GM12875 (cell line): Measurements from ENCODE around the gene GUCD1.

Experiments
- H3K4me3 ChIP-seq: one replicate; pipeline ENCODE4 v1.5.1; 2011; ENCODE audit warnings: low read depth, low read length, control low read depth
- TF ChIP-seq, protein P1 (sequence below): IDR thresholded peaks from 2 replicates; pipeline ENCODE4 v1.5.1; 2011; ENCODE audit warnings: low read depth, mild to moderate bottlenecking, control low read depth, inconsistent platforms, low read length, moderate library complexity, borderline replicate concordance; ENCODE audit not compliant: insufficient read depth

Gene GUCD1

DNA sequence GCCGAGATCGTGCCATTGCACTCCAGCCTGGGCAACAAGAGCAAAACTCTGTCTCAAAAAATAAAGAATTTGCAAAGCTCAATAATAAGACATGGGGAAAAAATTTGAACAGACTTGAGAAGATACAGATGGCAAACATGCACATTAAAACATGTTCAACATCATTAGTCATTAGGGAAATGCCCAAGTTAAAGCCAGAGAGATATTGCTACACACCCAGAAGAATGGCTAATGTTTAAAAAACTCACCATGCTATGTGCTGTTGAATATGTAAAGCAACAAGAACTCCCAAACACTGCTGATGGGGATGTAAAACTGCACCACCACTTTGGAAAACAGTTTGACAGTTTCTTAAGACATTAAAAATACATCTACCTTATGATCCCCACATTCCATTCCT is 25.3 kb upstream of the GUCD1 start:
- TF ChIP-seq, protein P1, sequence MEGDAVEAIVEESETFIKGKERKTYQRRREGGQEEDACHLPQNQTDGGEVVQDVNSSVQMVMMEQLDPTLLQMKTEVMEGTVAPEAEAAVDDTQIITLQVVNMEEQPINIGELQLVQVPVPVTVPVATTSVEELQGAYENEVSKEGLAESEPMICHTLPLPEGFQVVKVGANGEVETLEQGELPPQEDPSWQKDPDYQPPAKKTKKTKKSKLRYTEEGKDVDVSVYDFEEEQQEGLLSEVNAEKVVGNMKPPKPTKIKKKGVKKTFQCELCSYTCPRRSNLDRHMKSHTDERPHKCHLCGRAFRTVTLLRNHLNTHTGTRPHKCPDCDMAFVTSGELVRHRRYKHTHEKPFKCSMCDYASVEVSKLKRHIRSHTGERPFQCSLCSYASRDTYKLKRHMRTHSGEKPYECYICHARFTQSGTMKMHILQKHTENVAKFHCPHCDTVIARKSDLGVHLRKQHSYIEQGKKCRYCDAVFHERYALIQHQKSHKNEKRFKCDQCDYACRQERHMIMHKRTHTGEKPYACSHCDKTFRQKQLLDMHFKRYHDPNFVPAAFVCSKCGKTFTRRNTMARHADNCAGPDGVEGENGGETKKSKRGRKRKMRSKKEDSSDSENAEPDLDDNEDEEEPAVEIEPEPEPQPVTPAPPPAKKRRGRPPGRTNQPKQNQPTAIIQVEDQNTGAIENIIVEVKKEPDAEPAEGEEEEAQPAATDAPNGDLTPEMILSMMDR = no peak
- no peak overlapping the region for H3K4me3 ChIP-seq

DNA sequence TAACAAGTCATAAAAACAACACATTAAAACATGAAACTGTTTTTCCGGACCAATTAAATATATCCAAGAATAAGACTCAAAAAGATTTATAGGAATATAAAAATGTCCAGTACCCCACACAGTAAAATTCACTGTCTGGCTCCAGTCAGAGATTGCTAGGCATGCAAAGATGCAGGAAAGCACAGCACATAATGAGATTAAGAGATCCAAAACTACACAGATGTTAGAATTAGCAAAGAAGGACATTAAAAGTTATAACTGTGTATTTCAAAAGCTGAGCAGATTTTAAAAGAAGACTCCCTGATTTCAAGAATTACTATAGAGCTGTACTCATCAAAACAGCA is 24.3 kb upstream of the GUCD1 start:
- H3K4me3 ChIP-seq = no peak overlapping the region
- TF ChIP-seq, protein P1 = no peak

DNA sequence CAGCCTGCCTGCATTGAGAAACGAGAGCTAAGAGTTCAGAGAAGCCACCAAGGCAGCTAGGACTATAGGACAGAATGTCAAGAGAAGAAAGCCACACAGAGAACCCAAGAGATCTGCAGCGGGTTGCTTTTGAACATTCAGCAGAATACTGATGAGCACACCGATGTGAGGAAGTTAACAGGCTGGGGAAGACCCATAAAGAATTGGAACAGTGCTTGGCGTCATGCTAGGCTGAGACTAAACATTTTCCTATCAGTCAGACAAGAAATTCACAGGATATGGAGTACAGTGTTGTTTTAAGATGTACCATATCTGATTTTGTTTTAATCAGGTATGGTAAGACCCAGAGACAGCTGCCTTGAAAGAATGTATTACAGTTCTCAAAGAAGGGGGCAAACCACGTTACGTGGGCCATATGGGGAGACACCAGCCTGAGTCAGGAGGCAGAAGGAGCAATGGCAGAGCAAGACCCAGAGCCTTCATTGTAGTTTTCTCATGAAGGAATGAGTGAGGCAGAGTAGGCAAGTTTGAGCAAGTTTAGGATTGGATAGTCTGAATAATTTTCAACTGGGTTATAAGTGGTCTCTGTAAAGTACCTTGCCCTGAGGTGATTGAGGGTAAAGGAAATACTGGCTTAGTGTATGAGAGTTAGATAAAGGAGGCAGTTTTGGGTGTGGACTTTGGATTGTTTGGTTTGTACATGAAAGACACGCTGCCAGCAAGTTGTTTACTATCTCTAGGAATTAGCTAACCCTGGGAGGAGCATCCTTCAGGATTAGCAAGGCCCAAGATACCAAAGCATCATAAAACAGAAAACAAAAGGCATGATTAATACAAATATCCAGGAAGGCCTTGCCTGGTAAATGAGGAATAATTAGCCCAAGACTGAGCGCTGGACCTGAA is 23.7 kb upstream of the GUCD1 start:
- TF ChIP-seq, protein P1 = no peak

DNA sequence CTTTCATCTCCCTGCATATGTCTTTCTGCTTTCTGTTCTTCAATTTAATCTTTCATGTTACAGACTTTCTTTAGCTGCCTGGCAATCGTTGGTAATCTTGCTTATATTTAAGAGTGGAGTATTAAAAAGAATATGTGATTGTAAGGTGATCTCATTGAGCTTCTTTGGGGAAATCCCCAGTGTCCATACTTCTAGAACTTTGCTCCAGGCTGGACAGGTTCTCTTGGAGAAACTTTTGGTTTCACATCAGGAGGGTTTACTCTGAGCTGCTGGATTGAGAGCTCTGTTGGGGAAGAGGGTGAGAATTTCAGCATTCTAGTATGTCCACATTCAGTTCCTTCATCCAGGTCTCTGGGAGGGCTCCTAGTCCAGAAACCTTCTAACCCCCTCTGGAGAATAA is 21.8 kb upstream of the GUCD1 start:
- TF ChIP-seq, protein P1 = no peak
- H3K4me3 ChIP-seq = no peak overlapping the region

More for the DNA sequence above, 23.7 kb upstream of the GUCD1 start:
- H3K4me3 ChIP-seq = no peak overlapping the region

DNA sequence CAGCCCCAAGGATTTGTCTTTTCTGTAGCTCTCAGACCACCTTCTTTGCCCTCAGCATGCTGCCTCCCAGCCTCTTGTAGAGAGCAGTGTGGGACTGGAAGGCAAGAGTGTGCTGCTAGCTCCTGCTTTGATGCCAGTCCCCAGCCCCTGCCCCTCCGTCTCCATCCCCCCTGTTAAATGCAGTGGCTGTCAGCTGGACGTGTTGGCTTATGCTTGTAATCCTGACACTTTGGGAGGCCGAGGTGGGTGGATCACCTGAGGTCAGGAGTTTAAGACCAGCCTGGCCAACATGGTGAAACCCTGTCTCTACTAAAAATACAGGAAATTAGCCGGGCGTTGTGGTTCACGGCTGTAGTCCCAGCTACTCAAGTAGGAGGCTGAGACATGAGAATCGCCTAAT is 16.3 kb upstream of the GUCD1 start:
- no peak overlapping the region for H3K4me3 ChIP-seq
- TF ChIP-seq, protein P1 = no peak

DNA sequence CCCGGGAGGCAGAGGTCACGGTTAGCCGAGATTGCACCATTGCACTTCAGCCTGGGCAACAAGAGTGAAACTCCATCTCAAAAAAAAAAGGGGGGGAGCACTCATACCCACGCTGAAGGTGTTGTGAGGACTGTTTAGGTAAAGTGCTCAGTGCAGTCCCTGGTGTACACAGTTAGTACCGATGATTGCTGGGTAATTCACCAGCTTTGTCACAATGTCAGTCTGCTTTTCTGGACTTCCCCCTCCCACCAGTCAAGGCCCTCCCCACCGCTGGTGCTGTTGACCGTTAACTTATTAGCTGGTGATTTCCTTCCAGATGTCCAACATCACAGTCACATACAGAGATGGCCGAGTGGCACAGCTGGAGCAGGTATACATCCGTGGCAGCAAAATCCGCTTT is 12.7 kb upstream of the GUCD1 start:
- TF ChIP-seq, protein P1 = no peak

DNA sequence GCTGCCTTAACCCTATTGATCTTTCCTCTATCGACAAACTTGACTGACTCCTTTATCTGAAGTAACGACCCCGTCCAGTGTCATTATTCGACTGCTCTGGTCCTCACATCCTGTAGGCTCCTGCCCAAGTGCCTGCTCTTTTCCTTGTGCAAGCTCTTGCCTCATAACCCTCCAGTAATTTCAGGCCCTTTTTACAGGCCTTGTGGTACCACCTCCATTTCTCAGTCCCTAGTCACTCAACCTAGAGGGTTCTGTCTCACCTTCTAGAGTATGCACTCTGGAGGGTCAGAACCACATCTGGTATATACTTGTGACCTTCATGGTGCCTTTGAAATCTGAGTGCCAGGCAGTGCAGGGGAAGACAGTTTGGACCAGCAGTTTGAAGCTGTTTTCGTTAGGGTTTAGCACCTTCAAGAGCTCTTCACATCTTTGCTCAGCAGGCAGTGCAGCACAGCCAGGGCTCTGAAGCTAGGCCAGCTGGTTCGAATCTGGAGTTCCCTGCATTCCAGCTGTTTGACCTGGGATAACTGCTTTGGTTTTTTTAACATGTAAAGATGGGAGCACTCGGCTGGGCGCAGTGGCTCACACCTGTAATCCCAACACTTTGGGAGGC is 12.1 kb upstream of the GUCD1 start:
- TF ChIP-seq, protein P1 = no peak
- H3K4me3 ChIP-seq = no peak overlapping the region

More for the DNA sequence above, 12.7 kb upstream of the GUCD1 start:
- H3K4me3 ChIP-seq = no peak overlapping the region
